Common myeloid progenitor, CD34-positive (primary cell): ENCODE data around the gene KLHL29.

ENCODE experiments used
- CTCF ChIA-PET: fragments of 350-600 bp; sonication (Branson Sonifier 250); formaldehyde crosslinking; loops from one replicate; lab custom pipeline; 2021; ENCODE audit warnings: antibody characterized with exemption; lab: Charles Lee
- POLR2A ChIA-PET: fragments of 350-600 bp; sonication (Branson Sonifier 250); formaldehyde crosslinking; loops from one replicate; lab custom pipeline; 2021; ENCODE audit warnings: antibody characterized with exemption; lab: Charles Lee
- DNase-seq, 3 donors: peaks; one replicate each; pipeline versions ENCODE4 v3.0.0 to v3.0.0-alpha.2; 2013
- H3K27ac ChIP-seq, 2 experiments: 1 replicate in 1 of 2; 2 replicates in 1 of 2; pipeline ENCODE4 v1.7.0; 2013; ENCODE audit warnings: inconsistent platforms in 2 of 2, low read length in 2 of 2, mild to moderate bottlenecking in 2 of 2, low read depth in 1 of 2, moderate library complexity in 1 of 2; ENCODE audit not compliant: severe bottlenecking in 2 of 2, insufficient read depth in 1 of 2, poor library complexity in 1 of 2
- H3K27me3 ChIP-seq, 5 experiments: replicated peaks in 2 of 5; 1 replicate in 3 of 5; 2 replicates in 2 of 5; pipeline versions ENCODE4 v1.6.1 to v1.7.0; 2013; ENCODE audit warnings: low read length in 4 of 5, mild to moderate bottlenecking in 2 of 5, moderate library complexity in 2 of 5, inconsistent platforms in 1 of 5; ENCODE audit not compliant: insufficient read depth in 5 of 5, control insufficient read depth in 4 of 5
- H3K36me3 ChIP-seq, 4 experiments: 1 replicate in 2 of 4; 2 replicates in 2 of 4; pipeline versions ENCODE4 v1.6.1 to v1.7.0; 2013; ENCODE audit warnings: low read length in 3 of 4, control low read depth in 1 of 4, mild to moderate bottlenecking in 1 of 4; ENCODE audit not compliant: control insufficient read depth in 4 of 4, insufficient read depth in 4 of 4
- H3K4me1 ChIP-seq, 4 experiments: 1 replicate in 3 of 4; 2 replicates in 1 of 4; pipeline versions ENCODE4 v1.6.1 to v1.7.1; 2013; ENCODE audit warnings: low read length in 3 of 4, mild to moderate bottlenecking in 3 of 4, control low read depth in 1 of 4, inconsistent platforms in 1 of 4, moderate library complexity in 1 of 4; ENCODE audit not compliant: control insufficient read depth in 4 of 4, insufficient read depth in 4 of 4; ENCODE audit errors: control extremely low read depth in 1 of 4
- H3K4me3 ChIP-seq, 7 experiments: 1 replicate in 4 of 7; 2 replicates in 3 of 7; pipeline versions ENCODE4 v1.5.1 to v1.7.0; 2013; ENCODE audit warnings: mild to moderate bottlenecking in 7 of 7, low read length in 6 of 7, moderate library complexity in 6 of 7, inconsistent platforms in 2 of 7, low read depth in 2 of 7, control low read depth in 1 of 7; ENCODE audit not compliant: insufficient read depth in 4 of 7, control insufficient read depth in 1 of 7; ENCODE audit errors: extremely low read depth in 1 of 7
- H3K9me3 ChIP-seq, 5 experiments: 1 replicate in 4 of 5; 2 replicates in 1 of 5; pipeline versions ENCODE4 v1.6.1 to v1.7.1; 2013; ENCODE audit warnings: low read length in 4 of 5, mild to moderate bottlenecking in 2 of 5, inconsistent platforms in 1 of 5, low read depth in 1 of 5, moderate library complexity in 1 of 5; ENCODE audit not compliant: control insufficient read depth in 4 of 5, insufficient read depth in 2 of 5; ENCODE audit errors: control extremely low read depth in 1 of 5
- WGBS: methylation state at CpG from one replicate; pipeline ENCODE4 v1.1.5; 2013; ENCODE audit not compliant: insufficient coverage; 5-methylcytosine and 5-hydroxymethylcytosine counted together

KLHL29 gene

GRCh38 chr2:23423062-23423872 lies 38.3 kb downstream of the KLHL29 start:
- peaks cover 0 to 33% (median 4%) of the 10 kb centered on the region in 5 experiments for H3K27me3 ChIP-seq
- CTCF ChIA-PET = no interaction called here
- no peak for DNase-seq
- no peaks in the 10 kb centered on the region for H3K4me1 ChIP-seq
- H3K4me3 ChIP-seq = no peak overlapping the region
- POLR2A ChIA-PET = no interaction called here
- 90% methylated on average over 31 of the region's 31 CpGs for WGBS
- H3K9me3 ChIP-seq = no peaks in the 10 kb centered on the region
- no peaks in the 10 kb centered on the region for H3K36me3 ChIP-seq
- H3K27ac ChIP-seq = no peak overlapping the region

GRCh38 chr2:23423873-23424680 lies 39.1 kb downstream of the KLHL29 start:
- no peak overlapping the region for H3K27ac ChIP-seq
- H3K36me3 ChIP-seq = no peaks in the 10 kb centered on the region
- no peak for DNase-seq
- H3K4me1 ChIP-seq = no peaks in the 10 kb centered on the region
- ChIA-PET CTCF (no interaction called here), POLR2A (no interaction called here)
- WGBS = 86% methylated on average over 10 of the region's 16 CpGs
- H3K4me3 ChIP-seq = no peak overlapping the region
- no peaks in the 10 kb centered on the region for H3K9me3 ChIP-seq
- H3K27me3 ChIP-seq = peaks cover 0 to 35% (median 4%) of the 10 kb centered on the region in 5 experiments

- Histone ChIP-seq H3K9me3 (no peaks in the 10 kb centered on the region), H3K27me3 (peaks cover 0 to 35% (median 8%) of the 10 kb centered on the region in 5 experiments), H3K4me3 (no peak overlapping the region), H3K4me1 (no peaks in the 10 kb centered on the region), H3K27ac (no peak overlapping the region), H3K36me3 (no peaks in the 10 kb centered on the region)
- 77% methylated on average over 7 of the region's 9 CpGs for whole genome bisulfite sequencing
- ChIA-PET POLR2A (no interaction called here), CTCF (no interaction called here)
- DNase-seq = no peak
These were observed 40.4 kb downstream of the KLHL29 start for GRCh38 chr2:23425338-23425871.

- Histone ChIP-seq H3K4me1 (no peaks in the 10 kb centered on the region), H3K27ac (no peak overlapping the region), H3K9me3 (no peaks in the 10 kb centered on the region), H3K27me3 (peaks cover 0 to 32% (median 10%) of the 10 kb centered on the region in 5 experiments), H3K36me3 (no peaks in the 10 kb centered on the region), H3K4me3 (no peak overlapping the region)
- DNase-seq = no peak
- CTCF ChIA-PET = no interaction called here
- POLR2A ChIA-PET = no interaction called here
- WGBS = 100% methylated on average over 1 of the region's 3 CpGs
These were observed 40.9 kb downstream of the KLHL29 start for GRCh38 chr2:23425885-23426262.

- no peak overlapping the region for H3K4me3 ChIP-seq
- H3K9me3 ChIP-seq = no peaks in the 10 kb centered on the region
- peaks cover 0 to 32% (median 10%) of the 10 kb centered on the region in 5 experiments for H3K27me3 ChIP-seq
- no peak overlapping the region for H3K27ac ChIP-seq
- H3K36me3 ChIP-seq = no peaks in the 10 kb centered on the region
- WGBS = 97% methylated on average over 10 of the region's 12 CpGs
- no peak for DNase-seq
- H3K4me1 ChIP-seq = no peaks in the 10 kb centered on the region
- ChIA-PET CTCF (interaction anchor here (1.4 kb wide), 1 partner anchor 11 kb away, joined by 4 read pairs; no protein-coding TSS in a partner anchor), POLR2A (interaction anchor here (0.6 kb wide), 1 partner anchor 27 kb away, joined by 5 read pairs; no protein-coding TSS in a partner anchor)
These were observed 41.4 kb downstream of the KLHL29 start for GRCh38 chr2:23426263-23426905.

GRCh38 chr2:23427350-23427749 lies 42.4 kb downstream of the KLHL29 start:
- no peak overlapping the region for H3K27ac ChIP-seq
- POLR2A ChIA-PET = no interaction called here
- H3K27me3 ChIP-seq = peaks cover 0 to 29% (median 10%) of the 10 kb centered on the region in 5 experiments
- 100% methylated on average over 4 of the region's 8 CpGs for WGBS
- no peaks in the 10 kb centered on the region for H3K9me3 ChIP-seq
- no peak overlapping the region for H3K4me3 ChIP-seq
- no peaks in the 10 kb centered on the region for H3K36me3 ChIP-seq
- no peak for DNase-seq
- H3K4me1 ChIP-seq = no peaks in the 10 kb centered on the region
- CTCF ChIA-PET = interaction anchor here (1.4 kb wide), 1 partner anchor 12 kb away, joined by 4 read pairs; no protein-coding TSS in a partner anchor
